ENCODE measurements around the gene PHLDA1. TPM values are rescaled to one million over a fixed set of nuclear protein-coding genes. Genes with fewer than 3 reads are reported as not detected.
A peak's percentile ranks its signal among the peaks of the same experiment; 100 is the strongest.

Gene PHLDA1
- total and polyA plus RNA-seq, 2 of the 13 experiments (the other 11 are each of a cell fraction or from before 2014, with no cell fraction given), result 33.8 to 41.0 TPM

GRCh38 chr12:75977952-75978671 is 53.5 kb downstream of the PHLDA1 start:
- in situ Hi-C loops (cut with HindIII; ENCODE audit: extremely low pct_ligation_motif_present, low pct_unique_long_range_greater_than_20kb), result no loop called here
- TF ChIP-seq RBAK (CRISPR knock-in tag; IDR thresholded peaks at IDR 0.05) (no peak), ZBTB37 (CRISPR knock-in tag; IDR thresholded peaks at IDR 0.05) (no peak), DNMT1 (CRISPR knock-in tag; IDR thresholded peaks at IDR 0.05) (no peak), ZNF672 (CRISPR knock-in tag; IDR thresholded peaks at IDR 0.05) (no peak), ARID4A (CRISPR knock-in tag; IDR thresholded peaks at IDR 0.05; ENCODE audit: borderline replicate concordance) (no peak; the same call in 1 of the 2 replicates), ZNF234 (CRISPR knock-in tag; conservative IDR thresholded peaks at IDR 0.05) (no peak), ZNF816 (CRISPR knock-in tag; IDR thresholded peaks at IDR 0.05; ENCODE audit: borderline replicate concordance) (peak; percentile 62; the same call in 1 of the 2 replicates), ZNF883 (CRISPR knock-in tag; IDR thresholded peaks at IDR 0.05; ENCODE audit: not compliant biosample characterization) (no peak), ZNF431 (CRISPR knock-in tag; IDR thresholded peaks at IDR 0.05; ENCODE audit: borderline replicate concordance, low read depth) (no peak), KAT8 (CRISPR knock-in tag; IDR thresholded peaks at IDR 0.05) (peak; percentile 80; the same call in 1 of the 2 replicates), PHF20 (CRISPR knock-in tag; IDR thresholded peaks at IDR 0.05) (no peak), KDM4B (CRISPR knock-in tag; IDR thresholded peaks at IDR 0.05) (peak; percentile 66; the same call in 1 of the 2 replicates), THRA (CRISPR knock-in tag; IDR thresholded peaks at IDR 0.05; ENCODE audit: borderline replicate concordance) (peak; percentile 80)
- TF ChIP-seq, protein P1, sequence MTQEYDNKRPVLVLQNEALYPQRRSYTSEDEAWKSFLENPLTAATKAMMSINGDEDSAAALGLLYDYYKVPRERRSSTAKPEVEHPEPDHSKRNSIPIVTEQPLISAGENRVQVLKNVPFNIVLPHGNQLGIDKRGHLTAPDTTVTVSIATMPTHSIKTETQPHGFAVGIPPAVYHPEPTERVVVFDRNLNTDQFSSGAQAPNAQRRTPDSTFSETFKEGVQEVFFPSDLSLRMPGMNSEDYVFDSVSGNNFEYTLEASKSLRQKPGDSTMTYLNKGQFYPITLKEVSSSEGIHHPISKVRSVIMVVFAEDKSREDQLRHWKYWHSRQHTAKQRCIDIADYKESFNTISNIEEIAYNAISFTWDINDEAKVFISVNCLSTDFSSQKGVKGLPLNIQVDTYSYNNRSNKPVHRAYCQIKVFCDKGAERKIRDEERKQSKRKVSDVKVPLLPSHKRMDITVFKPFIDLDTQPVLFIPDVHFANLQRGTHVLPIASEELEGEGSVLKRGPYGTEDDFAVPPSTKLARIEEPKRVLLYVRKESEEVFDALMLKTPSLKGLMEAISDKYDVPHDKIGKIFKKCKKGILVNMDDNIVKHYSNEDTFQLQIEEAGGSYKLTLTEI (CRISPR knock-in tag; conservative IDR thresholded peaks at IDR 0.05), result no peak

More at GRCh38 chr12:75977952-75978671, 53.5 kb downstream of the PHLDA1 start:
- Histone ChIP-seq H3K9me3 (ENCODE audit: low read length) (no peaks in the 10 kb centered on the region), H2AFZ (ENCODE audit: low read length) (no peak overlapping the region), H3K4me3 (replicated peaks in 1 of 3; ENCODE audit: insufficient read depth in 1 of 3, low read depth in 2 of 3, low read length in 3 of 3) (peak overlapping the region; percentile 7 to 51 (median 15); a peak in 3 of 6 replicates), H3K27ac (ENCODE audit: extremely low read length, insufficient read depth, low read length) (peak overlapping the region; percentile 91), H4K20me1 (ENCODE audit: insufficient read depth, low read length) (no peaks in the 10 kb centered on the region), H3K9ac (ENCODE audit: insufficient read depth, low read depth, low read length) (peak overlapping the region; percentile 75), H3K36me3 (replicated peaks in 1 of 2; ENCODE audit: control insufficient read depth in 1 of 2, insufficient read depth in 2 of 2, low read length in 2 of 2) (no peaks in the 10 kb centered on the region), H3K4me2 (ENCODE audit: low read depth, low read length) (peak overlapping the region; percentile 92), H3K79me2 (ENCODE audit: insufficient read depth, low read length) (no peaks in the 10 kb centered on the region), H3K4me1 (ENCODE audit: insufficient read depth, low read length) (peaks cover 85% of the 10 kb centered on the region), H3K27me3 (ENCODE audit: control insufficient read depth in 1 of 2, insufficient read depth in 2 of 2, low read length in 2 of 2) (no peaks in the 10 kb centered on the region)
- intact Hi-C loops (cut with micrococcal nuclease; ENCODE audit: unreplicated experiment), result loop anchor here (1.0 to 2.0 kb wide), 6 partner anchors 34 to 355 kb away; no protein-coding TSS in a partner anchor
- ATAC-seq (peak; percentile 94), FAIRE-seq (peak; percentile 98), DNase-seq (ENCODE audit: low spot score) (peak; percentile 100)
- POLR2A ChIA-PET, result interaction anchor here (0.6 to 3.4 kb wide), 20 partner anchors 9 to 355 kb away, joined by 3 to 45 read pairs (median 4); partner anchors contain the start of genes NAP1L1 and PHLDA1
- TSS peak; percentile 97 for BruUV-seq (replicated peaks)
- 0% methylated on average over 5 of the region's 5 CpGs for WGBS (ENCODE audit: low lambda C conversion rate)
- CTCF ChIA-PET (ENCODE audit: low intra/inter-chr PET ratio, low total read pairs), result interaction anchor here (0.9 kb wide), 1 partner anchor 355 kb away, joined by 3 read pairs; no protein-coding TSS in a partner anchor
